ENCODE data around the gene IDH3G. TPM values are rescaled to one million over a fixed set of nuclear protein-coding genes. Genes with fewer than 3 reads are reported as not detected.
"Not testable (repeated sequence)": the region's sequence is repeated elsewhere in the genome, so short reads cannot be mapped to it uniquely, and the experiment has no call there.

The IDH3G gene
- 51.5 TPM for total RNA-seq

DNA sequence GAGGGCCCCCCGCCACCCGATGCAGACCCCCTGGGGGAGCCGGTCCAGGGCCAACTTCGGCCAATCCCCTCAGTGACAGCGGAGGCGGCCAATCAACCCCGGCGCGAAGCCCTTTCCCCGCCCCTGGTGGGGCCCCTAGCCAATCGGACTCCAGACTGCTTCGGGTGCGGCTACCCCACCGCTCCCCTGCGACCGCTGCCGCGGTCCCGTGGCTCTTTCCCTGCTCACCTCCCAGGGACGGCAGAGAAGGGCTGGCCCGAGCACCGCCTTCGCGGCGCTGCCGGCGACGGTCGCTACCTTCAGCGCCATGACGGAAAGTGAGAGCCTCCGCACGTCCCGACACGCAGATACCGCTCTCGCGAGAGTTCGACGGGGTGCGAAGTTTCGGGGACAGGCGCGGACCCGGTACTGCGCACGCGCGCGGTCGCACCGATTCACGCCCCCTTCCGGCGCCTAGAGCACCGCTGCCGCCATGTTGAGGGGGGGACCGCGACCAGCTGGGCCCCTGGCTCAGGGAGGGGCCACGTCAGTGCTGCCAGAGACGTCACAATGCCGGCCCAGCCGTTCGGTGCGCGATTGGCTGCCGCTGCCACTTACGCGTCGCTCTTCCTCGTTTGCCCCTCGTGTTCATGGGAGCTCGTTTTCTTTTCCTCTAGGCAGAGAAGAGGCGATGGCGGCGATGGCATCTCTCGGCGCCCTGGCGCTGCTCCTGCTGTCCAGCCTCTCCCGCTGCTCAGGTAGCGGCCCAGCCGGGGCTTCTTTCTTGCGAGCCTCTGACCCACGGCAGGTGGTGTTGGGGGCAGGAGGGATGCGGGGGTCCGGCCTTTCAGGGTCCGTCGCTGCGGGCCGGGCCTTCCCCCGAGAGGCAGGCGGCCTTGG lies at the start of gene IDH3G, which contains the start of gene SSR4:
Gene IDH3G, minus strand, starts transcription at position 358 of the 879 bp plus-strand sequence. Its CDS starts 49 bp downstream, at position 309.
Gene SSR4, plus strand, starts transcription at position 651 of the 879 bp plus-strand sequence. Its CDS starts 20 bp downstream, at position 671.
- peak; percentile 94 for DNase-seq (ENCODE audit: low spot score)

DNA sequence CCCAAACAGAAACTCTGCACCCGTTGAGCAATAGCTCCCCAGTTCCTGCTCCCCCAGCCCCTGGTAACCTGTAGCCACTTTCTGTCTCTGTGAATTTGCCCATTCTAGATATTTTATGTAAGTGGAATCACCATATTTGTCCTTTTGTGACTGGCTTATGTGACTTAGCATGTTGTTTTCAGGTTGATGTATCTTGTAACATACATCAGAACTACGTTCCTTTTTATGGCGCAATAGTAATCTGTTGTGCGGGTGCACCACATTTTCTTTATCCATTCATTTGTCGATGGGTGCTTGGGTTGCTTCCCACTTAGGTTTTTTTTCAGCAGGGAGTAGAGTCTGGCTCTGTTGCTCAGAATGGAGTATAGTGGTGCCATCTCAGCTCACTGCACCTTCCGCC lies 42.7 kb upstream of the IDH3G start:
- DNase-seq (ENCODE audit: low spot score), result no peak

DNA sequence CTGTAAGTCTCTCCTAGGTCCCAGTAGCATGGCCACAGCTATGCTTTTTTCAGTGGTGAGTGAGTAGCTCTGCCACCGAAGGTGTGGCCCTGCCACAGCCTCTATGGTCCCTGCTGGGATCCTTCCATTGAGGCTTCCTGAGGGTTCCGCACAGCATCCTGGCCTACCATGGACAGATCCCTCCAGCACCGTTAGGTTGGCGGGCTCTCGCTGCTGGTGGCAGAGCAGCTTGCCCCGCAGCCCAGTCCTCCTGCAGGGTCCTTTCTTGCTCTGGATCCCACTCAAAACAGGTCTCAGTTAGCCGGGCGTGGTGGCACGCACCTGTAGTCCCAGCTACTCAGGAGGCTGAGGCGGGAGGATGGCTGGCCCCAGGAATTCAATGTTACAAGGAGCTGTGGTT lies 38.6 kb upstream of the IDH3G start:
- no peak for DNase-seq (ENCODE audit: low spot score)

DNA sequence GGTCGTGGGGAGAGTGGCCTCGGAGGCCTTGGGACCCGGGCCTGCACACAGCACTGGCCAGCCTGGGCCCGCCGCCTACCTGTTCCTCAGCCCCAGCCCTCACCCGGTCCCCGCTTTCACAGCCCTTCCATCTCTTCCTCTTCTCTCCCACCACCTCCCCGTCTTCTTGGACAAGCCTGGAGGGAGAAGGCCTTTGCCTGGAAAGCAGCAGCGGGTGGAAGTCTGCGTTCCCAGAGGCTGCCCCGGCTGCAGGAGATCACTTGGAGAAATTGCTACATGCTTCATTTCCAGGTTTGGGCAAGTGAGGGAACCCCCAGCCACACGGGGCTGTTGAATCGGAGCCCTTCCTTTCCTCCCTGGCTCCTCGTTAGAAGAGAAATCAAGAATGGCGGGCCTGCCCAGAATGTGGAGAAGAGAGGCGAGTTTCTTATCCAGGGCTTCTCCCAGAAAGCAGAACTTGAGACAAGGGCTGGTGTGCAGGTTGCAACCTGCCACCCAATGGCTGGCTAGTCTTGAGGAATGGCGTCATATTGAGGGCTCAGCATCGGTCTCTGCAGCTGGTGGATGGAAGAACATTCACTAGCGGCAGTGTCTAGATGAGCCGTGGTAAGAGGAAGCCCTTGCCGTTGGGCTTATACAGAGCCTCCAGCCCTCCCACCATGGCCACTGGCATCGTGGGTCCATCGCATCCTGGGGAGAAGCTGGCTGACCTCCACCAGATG lies 37.4 kb upstream of the IDH3G start:
- no peak for DNase-seq (ENCODE audit: low spot score)

DNA sequence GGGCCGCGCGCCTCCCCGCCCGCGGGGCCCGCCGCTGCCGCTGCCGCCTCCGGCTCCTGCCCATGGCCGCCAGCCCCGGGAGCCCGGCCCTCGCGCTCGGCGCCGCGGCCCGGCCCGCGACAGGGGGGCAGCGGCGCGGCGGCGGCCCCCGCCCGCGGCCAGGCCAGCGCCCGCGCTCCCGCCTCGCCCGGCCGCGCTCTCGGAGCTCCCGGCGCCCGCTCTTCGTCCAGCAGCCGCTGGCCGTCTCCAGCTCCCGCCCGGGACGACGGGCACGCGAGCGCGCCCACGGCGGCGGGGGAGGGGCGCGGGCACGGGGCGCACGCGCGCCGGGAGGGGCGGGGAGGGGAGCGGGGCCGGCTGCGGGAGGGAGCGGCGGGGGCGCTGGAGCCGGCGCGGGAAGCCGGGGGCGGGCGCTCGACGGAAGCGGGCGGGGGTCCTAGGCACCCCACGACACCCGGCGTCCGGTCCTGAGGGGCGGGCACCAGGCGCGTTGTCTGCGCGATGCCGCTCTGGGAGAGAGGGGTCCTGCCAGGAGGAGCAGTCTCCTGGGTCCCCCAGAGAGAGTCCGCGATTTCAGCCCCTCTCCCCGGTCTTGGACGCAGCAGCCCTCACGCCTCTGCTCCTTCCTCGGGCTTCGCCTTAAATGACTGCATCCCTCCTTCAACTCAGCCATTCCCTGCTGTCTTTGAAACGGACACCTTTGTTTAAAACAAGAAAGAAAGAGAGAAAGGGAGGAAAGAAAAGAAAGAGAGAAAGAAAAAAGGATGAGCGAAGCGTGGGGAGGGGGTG lies 36.7 kb upstream of the IDH3G start:
- DNase-seq (ENCODE audit: low spot score), result no peak

DNA sequence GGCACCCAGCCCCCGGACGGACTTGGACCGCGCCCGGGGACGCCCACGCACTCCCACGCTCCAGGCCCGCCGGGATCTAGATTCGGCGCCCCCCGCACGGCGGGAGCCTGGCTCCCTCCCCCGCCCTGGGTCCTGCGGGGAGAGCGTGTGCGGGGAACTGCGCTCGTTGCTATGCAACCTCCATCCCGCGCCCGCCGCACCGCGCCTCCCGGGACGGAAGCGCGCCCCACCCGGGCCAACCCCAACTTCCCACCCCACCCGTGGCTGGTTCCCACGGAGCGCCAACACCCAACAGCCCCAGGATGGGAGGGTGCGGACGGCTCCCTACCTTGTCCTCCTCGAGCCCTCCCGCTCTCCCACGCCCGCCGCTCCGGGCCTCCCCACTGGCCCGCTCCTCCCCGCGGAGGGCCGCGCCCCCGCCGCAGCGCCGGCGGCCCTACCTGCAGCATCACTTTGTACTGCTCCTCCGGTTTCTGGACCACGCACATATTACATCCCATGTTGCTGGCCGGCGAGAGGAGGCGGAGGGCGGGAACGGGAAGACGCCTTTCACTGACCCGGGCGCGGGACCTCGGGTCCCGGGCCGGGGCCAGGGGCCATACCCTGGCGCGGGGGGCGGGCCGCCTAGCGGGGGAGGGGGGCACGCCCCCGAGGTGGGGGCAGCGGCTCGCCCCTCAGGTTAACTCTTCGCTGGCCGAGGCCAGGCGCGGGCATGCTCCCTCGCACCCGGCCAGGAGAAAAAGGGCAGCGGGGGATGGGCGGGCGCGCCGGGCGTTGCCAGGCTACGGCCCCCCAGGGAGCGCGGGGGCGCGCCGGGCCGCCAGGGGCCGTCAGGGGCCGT lies 35.8 kb upstream of the IDH3G start, which contains the start of gene PDZD4:
Gene PDZD4, minus strand, starts transcription at position 746 of the 841 bp plus-strand sequence. Its CDS starts 246 bp downstream, at position 500.
- no peak for DNase-seq (ENCODE audit: low spot score)

DNA sequence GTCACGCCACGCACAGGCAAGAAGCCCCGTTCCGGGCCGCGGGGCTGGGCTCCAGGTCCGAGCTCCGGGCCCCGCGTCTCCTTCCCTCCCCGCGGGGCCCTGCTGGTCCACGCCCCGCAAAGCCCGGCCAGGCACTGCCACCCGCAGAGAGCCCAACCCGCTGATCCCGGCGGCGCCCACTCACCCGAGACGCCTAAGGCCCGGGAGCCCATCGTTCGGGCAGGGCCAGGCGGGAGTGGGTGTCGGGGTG lies 35.3 kb upstream of the IDH3G start:
- DNase-seq (ENCODE audit: low spot score), result no peak

DNA sequence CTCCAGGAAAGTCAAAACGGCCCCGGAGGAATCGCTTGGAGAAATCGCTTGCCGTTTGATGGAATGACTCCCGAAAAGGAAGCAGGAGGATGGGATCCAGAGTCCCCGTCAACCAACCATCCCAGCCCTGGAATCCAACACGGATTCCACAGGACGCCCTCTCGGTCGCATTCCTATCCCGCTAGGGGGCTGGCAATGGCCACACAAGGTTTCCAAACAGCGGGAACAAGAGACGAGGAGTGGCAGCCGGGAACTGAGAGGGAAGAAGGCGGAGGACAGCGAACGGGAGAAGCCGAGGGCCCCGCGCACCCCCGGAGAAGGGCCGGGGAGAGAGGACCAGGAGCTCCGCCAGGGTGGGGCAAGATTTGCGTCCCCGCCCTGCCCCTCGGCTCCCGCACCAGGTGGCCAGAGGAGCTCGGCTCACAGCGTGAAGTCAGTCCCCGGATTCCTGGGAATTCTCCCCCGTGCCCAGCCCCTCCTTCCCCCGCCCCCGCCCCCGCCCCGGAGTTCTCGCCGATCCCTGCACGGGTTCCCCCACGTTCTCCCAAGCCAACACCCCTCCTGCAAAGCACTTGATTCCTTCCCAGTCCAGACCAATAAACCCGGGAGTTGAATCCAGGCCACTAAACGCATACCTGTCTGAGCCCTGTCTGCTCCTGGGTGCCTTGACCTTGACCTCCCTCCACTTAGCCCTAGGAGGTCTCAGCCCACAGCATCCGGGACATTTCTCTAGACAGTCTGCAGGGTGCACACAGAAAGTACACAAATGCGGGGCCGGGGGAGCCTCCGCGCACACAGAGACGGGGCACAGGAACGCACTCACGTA lies 34.8 kb upstream of the IDH3G start:
- no peak for DNase-seq (ENCODE audit: low spot score)

DNA sequence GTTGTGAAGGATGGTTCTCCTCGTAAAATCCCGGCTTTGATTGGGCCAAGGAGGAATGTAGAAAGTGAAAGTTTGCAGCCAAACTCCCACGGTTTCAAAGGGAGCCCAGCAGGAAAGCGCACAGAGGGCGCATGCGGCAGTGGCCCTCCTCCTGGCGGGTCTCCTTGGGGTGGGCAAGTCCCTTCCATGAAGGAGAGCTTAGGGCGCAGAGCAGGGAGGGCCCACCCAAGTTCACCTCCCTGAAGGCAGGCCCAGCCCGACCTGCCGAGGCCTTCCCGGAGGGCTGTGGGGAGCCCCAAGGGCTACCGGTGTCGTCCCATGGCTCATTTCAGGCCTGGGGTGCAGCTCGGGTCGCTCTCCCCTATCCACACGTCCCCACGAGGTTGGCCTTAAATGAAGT lies 34.1 kb upstream of the IDH3G start:
- DNase-seq (ENCODE audit: low spot score), result no peak

DNA sequence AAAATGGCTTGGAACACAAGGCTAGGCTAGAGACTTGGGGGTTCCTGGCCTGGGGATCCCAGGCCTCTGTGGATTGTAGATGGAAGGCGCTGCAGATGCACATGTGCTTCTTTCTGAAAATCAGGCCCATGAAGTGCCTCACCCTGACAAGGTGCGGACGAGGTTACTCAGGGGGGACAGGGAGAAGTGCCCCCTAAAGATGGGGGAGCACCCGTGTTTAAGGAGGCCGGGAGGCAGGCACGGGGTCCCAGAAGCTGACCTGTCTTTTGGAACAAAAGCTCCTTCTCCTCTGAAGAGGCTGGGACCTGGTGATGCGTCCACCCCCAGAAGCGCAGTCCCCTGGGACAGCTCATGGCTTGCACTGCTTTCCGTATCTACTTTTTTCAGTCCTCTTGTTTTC lies 33.7 kb upstream of the IDH3G start:
- no peak for DNase-seq (ENCODE audit: low spot score)

DNA sequence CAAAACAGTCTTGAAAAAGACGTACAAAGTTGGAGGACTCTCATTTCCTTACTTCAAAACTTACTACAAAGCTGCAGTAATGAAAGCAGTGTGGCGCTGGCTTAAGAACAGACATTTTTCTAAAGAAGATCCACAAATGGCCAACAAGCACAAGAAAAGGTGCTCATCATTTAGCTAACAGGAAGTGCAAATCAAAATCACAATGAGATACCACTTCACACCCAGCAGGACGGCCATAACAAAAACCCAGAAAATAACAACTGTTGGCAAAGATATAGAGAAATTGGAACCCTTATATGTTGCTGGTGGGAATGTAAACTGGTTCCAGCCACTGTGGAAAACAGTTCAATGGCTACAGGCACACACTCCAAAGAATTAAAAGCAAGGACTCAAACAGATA lies 32.8 kb upstream of the IDH3G start:
- DNase-seq (ENCODE audit: low spot score), result no peak

DNA sequence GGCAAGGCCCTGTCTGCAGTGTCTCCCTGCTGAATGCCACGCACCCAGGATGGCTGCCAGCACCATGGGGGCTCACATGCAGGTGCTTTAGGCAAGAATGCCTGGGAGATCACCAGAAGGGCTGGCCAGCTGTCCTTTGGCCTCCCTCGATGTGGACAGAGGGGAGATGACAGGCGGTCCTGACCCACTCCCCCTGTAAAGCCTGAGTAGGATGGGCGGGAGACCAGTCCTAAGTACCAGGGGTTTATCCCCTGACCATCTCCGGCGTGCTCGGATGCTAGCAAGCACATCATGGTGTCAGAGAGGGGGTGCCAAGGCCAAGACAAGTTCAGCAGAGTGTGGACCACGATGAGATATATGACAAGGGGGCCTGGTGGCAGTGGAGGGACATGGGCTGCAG lies 30.9 kb upstream of the IDH3G start:
- no peak for DNase-seq (ENCODE audit: low spot score)

DNA sequence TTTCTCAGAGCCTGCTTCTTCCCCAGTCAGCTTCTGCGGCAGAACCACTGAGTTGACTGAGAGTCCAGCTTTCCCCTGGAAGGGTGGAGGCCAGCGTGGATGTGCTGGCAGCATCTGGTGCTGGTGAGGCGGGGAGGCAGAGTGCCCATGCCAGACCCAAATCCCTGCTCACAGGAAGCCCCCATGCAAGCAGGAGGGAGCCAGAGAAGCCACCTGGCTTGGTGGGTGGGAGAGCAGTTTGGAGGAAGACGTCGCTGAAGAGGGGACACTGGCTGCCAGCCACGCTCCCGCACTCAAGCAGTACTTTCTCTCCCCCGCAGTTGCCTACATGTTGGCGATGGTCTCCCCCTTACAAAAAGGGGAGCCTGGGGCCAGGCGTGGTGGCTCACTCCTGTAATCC lies 30.2 kb upstream of the IDH3G start:
- no peak for DNase-seq (ENCODE audit: low spot score)

DNA sequence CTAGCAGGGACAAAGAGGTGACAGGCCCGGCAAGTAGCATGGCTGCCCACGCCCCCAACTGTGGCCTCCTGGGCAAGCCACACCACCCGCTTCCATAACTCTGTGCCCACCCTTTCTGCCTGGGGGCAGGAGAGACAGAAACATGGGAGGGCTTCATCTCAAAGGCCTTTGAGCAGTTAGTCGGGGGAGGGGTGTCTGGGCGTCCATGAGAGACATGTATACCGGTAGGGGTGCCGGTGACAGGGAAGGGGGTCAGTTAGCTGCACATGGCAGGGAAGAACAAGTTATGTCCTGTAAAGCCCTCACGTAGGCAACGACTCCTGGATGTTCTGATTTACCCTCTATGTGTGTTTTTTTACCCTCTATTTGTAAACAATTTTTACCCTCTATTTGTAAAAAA lies 26.9 kb upstream of the IDH3G start:
- no peak for DNase-seq (ENCODE audit: low spot score)

DNA sequence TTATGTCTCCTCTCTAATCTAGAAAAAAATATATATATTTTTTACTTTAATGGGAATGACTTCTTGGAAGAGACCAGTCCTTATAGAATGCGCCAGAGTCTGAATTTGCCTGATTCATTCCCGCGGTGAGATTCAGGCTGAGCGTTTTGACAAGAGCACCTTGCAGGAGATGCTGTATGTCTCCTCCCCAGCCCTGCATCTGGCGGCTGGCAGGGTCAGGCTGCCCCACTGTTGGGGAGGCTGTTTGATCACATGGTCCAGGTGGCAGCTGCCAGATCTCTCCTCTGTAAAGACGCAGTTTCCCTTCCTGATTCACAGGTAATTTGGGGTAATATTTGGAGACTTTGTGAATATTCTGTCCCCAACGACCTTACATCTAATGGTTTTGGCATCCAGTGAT lies 26.4 kb upstream of the IDH3G start:
- DNase-seq (ENCODE audit: low spot score), result no peak

DNA sequence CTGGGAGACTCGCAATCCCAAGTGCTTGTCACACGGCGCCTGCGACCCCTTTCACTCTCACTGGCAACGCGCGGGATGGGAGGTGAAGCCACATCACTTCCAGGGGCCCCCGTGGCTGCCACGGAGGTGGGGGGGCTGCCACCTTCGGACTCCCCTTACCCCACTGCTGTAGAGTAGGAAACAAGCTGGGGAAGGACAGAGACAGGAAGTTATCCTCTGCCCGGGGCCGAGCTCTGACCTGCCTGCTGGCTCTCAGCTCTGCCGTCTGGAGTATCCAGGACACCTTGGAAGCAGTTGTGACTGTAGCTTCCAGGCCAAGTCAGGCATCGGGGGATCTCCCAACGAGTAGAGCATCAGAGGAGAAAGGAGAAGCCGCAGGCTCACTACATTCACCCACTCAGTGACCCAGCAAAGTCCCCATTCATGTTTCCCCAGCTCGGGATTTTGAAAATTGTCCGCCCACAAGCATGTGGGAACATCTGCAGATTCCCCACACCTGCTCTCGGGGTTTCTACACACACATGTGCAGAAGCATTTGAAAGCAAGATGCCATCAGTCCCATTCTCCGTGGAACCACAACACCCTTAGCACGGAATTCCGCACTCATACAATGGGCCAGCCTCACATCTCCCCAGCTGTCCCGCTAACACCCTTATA lies 25.3 kb upstream of the IDH3G start:
- no peak for DNase-seq (ENCODE audit: low spot score)

DNA sequence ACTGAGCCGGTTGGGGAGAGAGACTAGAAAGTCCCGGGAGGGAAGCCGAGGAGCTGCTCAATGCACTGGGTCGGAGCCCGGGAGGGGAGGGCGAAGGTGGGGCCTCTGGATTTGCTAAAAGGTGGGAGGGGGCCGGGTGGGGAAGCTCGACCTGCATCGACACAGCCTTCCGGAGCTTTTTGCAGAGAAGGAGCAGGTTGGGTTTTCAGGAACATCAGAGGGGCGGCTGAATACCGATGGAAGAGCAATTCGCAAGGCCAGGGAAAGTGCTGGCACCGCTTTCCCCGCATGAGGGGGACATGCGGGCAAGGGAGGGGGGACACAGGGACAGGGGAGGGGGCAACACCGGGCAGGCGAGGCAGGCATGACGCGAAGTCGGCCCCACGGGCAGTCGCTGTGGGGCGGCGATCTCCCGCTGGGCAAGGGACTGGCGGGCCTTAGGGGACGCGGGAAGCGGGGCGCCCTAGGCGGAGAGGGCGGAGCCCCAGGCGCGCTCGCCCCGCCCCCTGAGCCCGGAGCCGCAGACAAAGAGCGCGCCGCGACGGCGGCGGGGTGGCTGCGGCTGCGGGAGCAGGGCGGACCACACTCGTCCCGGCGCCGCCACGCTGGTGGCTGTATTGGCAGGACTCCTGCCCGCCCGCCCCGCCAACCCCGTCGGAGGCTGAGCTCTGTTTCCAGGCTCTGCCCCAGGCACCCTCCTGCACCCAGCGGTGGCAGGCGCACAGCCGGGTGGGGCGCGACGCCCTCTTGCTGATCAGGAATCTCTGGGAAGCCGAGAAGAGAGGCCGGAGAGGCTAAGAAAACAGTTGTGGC lies 24.6 kb upstream of the IDH3G start:
- no peak for DNase-seq (ENCODE audit: low spot score)

DNA sequence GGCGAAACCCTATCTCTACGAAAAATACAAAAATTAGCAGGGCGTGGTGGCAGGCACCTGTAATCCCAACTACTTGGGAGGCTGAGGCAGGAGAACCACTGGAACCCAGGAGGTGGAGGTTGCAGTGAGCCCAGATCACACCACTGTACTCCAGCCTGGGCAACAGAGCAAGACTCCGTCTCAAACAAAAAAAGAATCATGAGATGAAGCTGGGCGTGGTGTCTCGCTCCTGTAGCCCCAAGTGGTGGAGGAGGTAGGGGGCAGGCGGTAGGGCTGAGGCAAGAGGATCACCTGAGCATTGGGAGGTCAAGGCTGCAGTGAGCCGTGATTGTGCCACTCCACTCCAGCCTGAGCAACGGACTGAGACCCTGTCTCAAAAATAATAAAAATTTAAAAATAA lies 23.9 kb upstream of the IDH3G start:
- not testable (repeated sequence) for DNase-seq (ENCODE audit: low spot score)
